Measurements from ENCODE around the gene ROBO2. TPM values are rescaled to one million over a fixed set of nuclear protein-coding genes. Genes with fewer than 3 reads are reported as not detected.

ROBO2 gene
- total and polyA plus RNA-seq, 2 experiments from 2014 or later: 1.2 to 14.3 TPM

GRCh38 chr3:77687545-77687944, 647.6 kb downstream of the ROBO2 start:
- H3K27ac ChIP-seq: no peak overlapping the region
- no peak for DNase-seq (ENCODE audit: low spot score)
- no peak overlapping the region for H3K4me3 ChIP-seq
- H2AFZ ChIP-seq: no peak overlapping the region
- H4K20me1 ChIP-seq (ENCODE audit: insufficient read depth, poor library complexity, severe bottlenecking): no peaks in the 10 kb centered on the region
- no peaks in the 10 kb centered on the region for H3K36me3 ChIP-seq (replicated peaks; ENCODE audit: insufficient read depth, low read depth)
- H3K9me3 ChIP-seq (ENCODE audit: low read depth): peaks cover 2% of the 10 kb centered on the region
- no peaks in the 10 kb centered on the region for H3K4me1 ChIP-seq (ENCODE audit: insufficient read depth)
- no peak overlapping the region for H3K4me2 ChIP-seq
- 73% methylated on average over 3 of the region's 3 CpGs for WGBS (ENCODE audit: low lambda C conversion rate, missing lambda C conversion rate)
- H3K79me2 ChIP-seq: no peaks in the 10 kb centered on the region
- H3K27me3 ChIP-seq: no peaks in the 10 kb centered on the region
- TF ChIP-seq, protein P1, sequence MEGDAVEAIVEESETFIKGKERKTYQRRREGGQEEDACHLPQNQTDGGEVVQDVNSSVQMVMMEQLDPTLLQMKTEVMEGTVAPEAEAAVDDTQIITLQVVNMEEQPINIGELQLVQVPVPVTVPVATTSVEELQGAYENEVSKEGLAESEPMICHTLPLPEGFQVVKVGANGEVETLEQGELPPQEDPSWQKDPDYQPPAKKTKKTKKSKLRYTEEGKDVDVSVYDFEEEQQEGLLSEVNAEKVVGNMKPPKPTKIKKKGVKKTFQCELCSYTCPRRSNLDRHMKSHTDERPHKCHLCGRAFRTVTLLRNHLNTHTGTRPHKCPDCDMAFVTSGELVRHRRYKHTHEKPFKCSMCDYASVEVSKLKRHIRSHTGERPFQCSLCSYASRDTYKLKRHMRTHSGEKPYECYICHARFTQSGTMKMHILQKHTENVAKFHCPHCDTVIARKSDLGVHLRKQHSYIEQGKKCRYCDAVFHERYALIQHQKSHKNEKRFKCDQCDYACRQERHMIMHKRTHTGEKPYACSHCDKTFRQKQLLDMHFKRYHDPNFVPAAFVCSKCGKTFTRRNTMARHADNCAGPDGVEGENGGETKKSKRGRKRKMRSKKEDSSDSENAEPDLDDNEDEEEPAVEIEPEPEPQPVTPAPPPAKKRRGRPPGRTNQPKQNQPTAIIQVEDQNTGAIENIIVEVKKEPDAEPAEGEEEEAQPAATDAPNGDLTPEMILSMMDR (IDR thresholded peaks at IDR 0.05; ENCODE audit: poor library complexity): no peak
- no peak for TF ChIP-seq EZH2phosphoT487 (IDR thresholded peaks at IDR 0.05; ENCODE audit: low read depth, severe bottlenecking, unreplicated experiment)
- TF ChIP-seq EZH2 (IDR thresholded peaks at IDR 0.05; ENCODE audit: borderline replicate concordance): no peak
- no peaks in the 10 kb centered on the region for H3K9me2 ChIP-seq (replicated peaks; ENCODE audit: insufficient read depth)

- 84% methylated on average over 7 of the region's 7 CpGs for WGBS (ENCODE audit: low lambda C conversion rate, missing lambda C conversion rate)
Observed at GRCh38 chr3:77690284-77690845, 650.5 kb downstream of the ROBO2 start.

GRCh38 chr3:77693147-77693546, 653.2 kb downstream of the ROBO2 start:
- H3K4me1 ChIP-seq (ENCODE audit: insufficient read depth): no peaks in the 10 kb centered on the region
- H3K4me3 ChIP-seq: no peak overlapping the region
- no peak overlapping the region for H3K27ac ChIP-seq
- no peak for TF ChIP-seq EZH2phosphoT487 (IDR thresholded peaks at IDR 0.05; ENCODE audit: low read depth, severe bottlenecking, unreplicated experiment)
- TF ChIP-seq, protein P1 (IDR thresholded peaks at IDR 0.05; ENCODE audit: poor library complexity): no peak
- no peak for TF ChIP-seq EZH2 (IDR thresholded peaks at IDR 0.05; ENCODE audit: borderline replicate concordance)
- H3K36me3 ChIP-seq (replicated peaks; ENCODE audit: insufficient read depth, low read depth): no peaks in the 10 kb centered on the region
- no peaks in the 10 kb centered on the region for H3K27me3 ChIP-seq
- no peak overlapping the region for H2AFZ ChIP-seq
- no peaks in the 10 kb centered on the region for H3K9me2 ChIP-seq (replicated peaks; ENCODE audit: insufficient read depth)
- no peaks in the 10 kb centered on the region for H4K20me1 ChIP-seq (ENCODE audit: insufficient read depth, poor library complexity, severe bottlenecking)
- no peaks in the 10 kb centered on the region for H3K9me3 ChIP-seq (ENCODE audit: low read depth)
- no peaks in the 10 kb centered on the region for H3K79me2 ChIP-seq
- no peak overlapping the region for H3K4me2 ChIP-seq
- DNase-seq (ENCODE audit: low spot score): no peak
- WGBS (ENCODE audit: low lambda C conversion rate, missing lambda C conversion rate): 90% methylated on average over 2 of the region's 2 CpGs

More at GRCh38 chr3:77690284-77690845, 650.5 kb downstream of the ROBO2 start:
- no peaks in the 10 kb centered on the region for H3K4me1 ChIP-seq (ENCODE audit: insufficient read depth)
- H3K36me3 ChIP-seq (replicated peaks; ENCODE audit: insufficient read depth, low read depth): no peaks in the 10 kb centered on the region
- no peak overlapping the region for H2AFZ ChIP-seq
- TF ChIP-seq, protein P1 (IDR thresholded peaks at IDR 0.05; ENCODE audit: poor library complexity): no peak
- TF ChIP-seq EZH2phosphoT487 (IDR thresholded peaks at IDR 0.05; ENCODE audit: low read depth, severe bottlenecking, unreplicated experiment) (no peak), EZH2 (IDR thresholded peaks at IDR 0.05; ENCODE audit: borderline replicate concordance) (no peak)
- H3K4me3 ChIP-seq: no peak overlapping the region
- H3K9me2 ChIP-seq (replicated peaks; ENCODE audit: insufficient read depth): no peaks in the 10 kb centered on the region
- no peaks in the 10 kb centered on the region for H4K20me1 ChIP-seq (ENCODE audit: insufficient read depth, poor library complexity, severe bottlenecking)
- DNase-seq (ENCODE audit: low spot score): no peak
- H3K27me3 ChIP-seq: no peaks in the 10 kb centered on the region
- no peak overlapping the region for H3K27ac ChIP-seq
- no peaks in the 10 kb centered on the region for H3K79me2 ChIP-seq
- H3K9me3 ChIP-seq (ENCODE audit: low read depth): no peaks in the 10 kb centered on the region
- no peak overlapping the region for H3K4me2 ChIP-seq

All from hepatocyte (in vitro differentiated cells).